ENCODE data around the gene TNXB.
"Not testable (repeated sequence)": the region's sequence is repeated elsewhere in the genome, so short reads cannot be mapped to it uniquely, and the experiment has no call there.

DNA sequence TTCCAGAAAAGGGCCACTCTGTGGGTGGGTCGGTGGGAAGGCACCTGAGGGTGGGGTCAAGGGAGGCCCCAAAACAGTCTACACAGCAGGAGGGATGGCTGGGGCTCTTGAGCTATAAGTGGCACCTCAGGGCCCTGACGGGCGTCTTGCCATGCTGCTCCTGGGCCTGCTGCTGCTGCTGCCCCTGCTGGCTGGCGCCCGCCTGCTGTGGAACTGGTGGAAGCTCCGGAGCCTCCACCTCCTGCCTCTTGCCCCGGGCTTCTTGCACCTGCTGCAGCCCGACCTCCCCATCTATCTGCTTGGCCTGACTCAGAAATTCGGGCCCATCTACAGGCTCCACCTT is 103.6 kb downstream of the TNXB start:
- not testable (repeated sequence) for TF ChIP-seq POLR2A (IDR thresholded peaks at IDR 0.05)
- TF ChIP-seq, protein P1, sequence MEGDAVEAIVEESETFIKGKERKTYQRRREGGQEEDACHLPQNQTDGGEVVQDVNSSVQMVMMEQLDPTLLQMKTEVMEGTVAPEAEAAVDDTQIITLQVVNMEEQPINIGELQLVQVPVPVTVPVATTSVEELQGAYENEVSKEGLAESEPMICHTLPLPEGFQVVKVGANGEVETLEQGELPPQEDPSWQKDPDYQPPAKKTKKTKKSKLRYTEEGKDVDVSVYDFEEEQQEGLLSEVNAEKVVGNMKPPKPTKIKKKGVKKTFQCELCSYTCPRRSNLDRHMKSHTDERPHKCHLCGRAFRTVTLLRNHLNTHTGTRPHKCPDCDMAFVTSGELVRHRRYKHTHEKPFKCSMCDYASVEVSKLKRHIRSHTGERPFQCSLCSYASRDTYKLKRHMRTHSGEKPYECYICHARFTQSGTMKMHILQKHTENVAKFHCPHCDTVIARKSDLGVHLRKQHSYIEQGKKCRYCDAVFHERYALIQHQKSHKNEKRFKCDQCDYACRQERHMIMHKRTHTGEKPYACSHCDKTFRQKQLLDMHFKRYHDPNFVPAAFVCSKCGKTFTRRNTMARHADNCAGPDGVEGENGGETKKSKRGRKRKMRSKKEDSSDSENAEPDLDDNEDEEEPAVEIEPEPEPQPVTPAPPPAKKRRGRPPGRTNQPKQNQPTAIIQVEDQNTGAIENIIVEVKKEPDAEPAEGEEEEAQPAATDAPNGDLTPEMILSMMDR (IDR thresholded peaks at IDR 0.05), result not testable (repeated sequence)
